CD4-positive, alpha-beta memory T cell (primary cell): ENCODE results near the gene KCNJ5. TPM values are rescaled to one million over a fixed set of nuclear protein-coding genes. Genes with fewer than 3 reads are reported as not detected.

Experiments used
- CTCF ChIA-PET: fragments of 350-600 bp; sonication (Branson Sonifier 250); formaldehyde crosslinking; loops from one replicate; lab custom pipeline; 2021; ENCODE audit warnings: inconsistent platforms; ENCODE audit not compliant: partially characterized antibody; lab: Charles Lee
- POLR2A ChIA-PET: fragments of 350-600 bp; sonication (Branson Sonifier 250); formaldehyde crosslinking; loops from one replicate; lab custom pipeline; 2021; ENCODE audit not compliant: partially characterized antibody; lab: Charles Lee
- DNase-seq, 5 donors: peaks; one replicate each; pipeline versions ENCODE4 v3.0.0 to v3.0.0-alpha.2; 2020 to 2022; ENCODE audit warnings: mixed read lengths in 1 of 5
- H3K27ac ChIP-seq: one replicate; pipeline ENCODE4 v1.7.0; 2013; ENCODE audit warnings: low read depth, low read length
- H3K27me3 ChIP-seq: 2 replicates; pipeline ENCODE4 v1.7.0; 2013; ENCODE audit warnings: mild to moderate bottlenecking, low read length, moderate library complexity; ENCODE audit not compliant: insufficient read depth
- H3K36me3 ChIP-seq: 2 replicates; pipeline ENCODE4 v1.7.0; 2013; ENCODE audit warnings: mild to moderate bottlenecking, low read length, moderate library complexity; ENCODE audit not compliant: insufficient read depth
- H3K4me1 ChIP-seq: 2 replicates; pipeline ENCODE4 v1.7.0; 2013; ENCODE audit warnings: mild to moderate bottlenecking, low read length, moderate library complexity; ENCODE audit not compliant: insufficient read depth
- H3K4me3 ChIP-seq, 2 donors: one replicate each; pipeline ENCODE4 v1.7.0; 2013; ENCODE audit warnings: low read length in 2 of 2, mild to moderate bottlenecking in 1 of 2
- H3K9me3 ChIP-seq, 2 donors: one replicate each; pipeline ENCODE4 v1.7.0; 2013; ENCODE audit warnings: low read length in 2 of 2, control low read depth in 1 of 2; ENCODE audit not compliant: control insufficient read depth in 1 of 2
- H3K27ac Mint-ChIP-seq, 7 donors: one replicate each; pipeline ENCODE4 v1.8.0; 2020 to 2021; ENCODE audit warnings: mixed read lengths in 7 of 7, mild to moderate bottlenecking in 6 of 7, inconsistent platforms in 3 of 7, moderate library complexity in 3 of 7
- H3K27me3 Mint-ChIP-seq, 2 donors: one replicate each; pipeline ENCODE4 v1.8.0; 2020 to 2021; ENCODE audit warnings: mixed read lengths in 2 of 2
- H3K36me3 Mint-ChIP-seq, 2 donors: one replicate each; pipeline ENCODE4 v1.8.0; 2020 to 2021; ENCODE audit warnings: mixed read lengths in 2 of 2, inconsistent platforms in 1 of 2, mild to moderate bottlenecking in 1 of 2
- H3K4me1 Mint-ChIP-seq, 4 donors: one replicate each; pipeline ENCODE4 v1.8.0; 2020 to 2021; ENCODE audit warnings: mixed read lengths in 4 of 4, mild to moderate bottlenecking in 1 of 4
- H3K4me3 Mint-ChIP-seq, 8 donors: one replicate each; pipeline ENCODE4 v1.8.0; 2020 to 2021; ENCODE audit warnings: mixed read lengths in 8 of 8, mild to moderate bottlenecking in 7 of 8, moderate library complexity in 6 of 8, inconsistent platforms in 3 of 8
- H3K9me3 Mint-ChIP-seq, 8 donors: one replicate each; pipeline ENCODE4 v1.8.0; 2020 to 2021; ENCODE audit warnings: mixed read lengths in 8 of 8, mild to moderate bottlenecking in 5 of 8, inconsistent platforms in 3 of 8, moderate library complexity in 1 of 8
- intact Hi-C: fragments of 100-400 bp; cut with micrococcal nuclease; formaldehyde crosslinking; loops from one replicate; pipeline ENCODE4 v1.15.1; 2023
- polyA plus RNA-seq, 2 donors: library from polyadenylated mRNA; unstranded; fragments of 300-500 nt; fragmentation: Illumina TruSeq; gene quantifications; one replicate each; pipeline ENCODE4 v1.2.3, GENCODE V29; 2021
- total RNA-seq, 2 experiments: library from RNA; stranded (reverse); gene quantifications; one replicate each; pipeline ENCODE4 v1.2.3, GENCODE V29; 2021

The KCNJ5 gene
- total and polyA plus RNA-seq, 4 experiments from 2014 or later = 0.23 to 0.33 TPM; not detected in 2

DNA sequence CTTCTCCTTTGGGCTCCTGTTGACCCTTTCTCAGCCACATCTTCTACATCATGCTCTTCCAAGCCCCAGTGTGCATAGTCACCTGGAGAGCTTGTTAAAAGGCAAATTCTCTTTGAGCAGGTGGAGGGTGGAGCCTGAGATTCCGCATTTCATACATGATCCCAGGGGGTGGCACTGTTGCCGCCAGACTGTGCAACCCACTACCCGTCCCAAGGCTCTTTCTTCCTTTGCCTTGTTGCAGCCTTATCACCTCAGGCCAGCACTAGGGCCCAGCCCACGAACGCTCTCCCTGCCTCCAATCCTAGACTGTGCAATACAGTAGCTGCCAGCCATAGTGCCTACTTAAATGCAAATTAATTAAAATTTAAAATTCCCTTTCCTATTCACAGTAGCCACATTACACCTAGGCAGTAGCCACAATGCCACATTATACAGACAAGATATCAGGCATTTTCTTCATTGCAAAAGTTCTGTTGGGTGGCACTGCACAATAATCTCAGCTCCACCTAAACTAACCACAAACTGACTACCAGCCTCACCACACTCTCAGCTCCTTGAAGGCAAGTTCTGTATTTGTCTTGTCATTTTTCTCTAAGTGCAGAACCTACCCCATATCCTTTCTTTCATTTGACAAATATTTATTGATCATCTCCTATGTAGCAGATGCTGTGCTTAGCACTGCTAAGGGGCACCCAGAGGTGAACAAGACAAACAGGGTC is 4.6 kb upstream of the KCNJ5 start:
- Histone ChIP-seq H3K4me3 (no peak overlapping the region), H3K4me1 (peaks cover 11% of the 10 kb centered on the region), H3K27ac (no peak overlapping the region), H3K9me3 (no peaks in the 10 kb centered on the region), H3K27me3 (peaks cover 31% of the 10 kb centered on the region), H3K36me3 (no peaks in the 10 kb centered on the region)
- peaks cover 0 to 2% (median 0%) of the 10 kb centered on the region in 8 donors for H3K9me3 Mint-ChIP-seq
- CTCF ChIA-PET = interaction anchor here (0.7 to 6.7 kb wide), 10 partner anchors 8 to 716 kb away, joined by 3 to 134 read pairs (median 8); no protein-coding TSS in a partner anchor
- POLR2A ChIA-PET = no interaction called here
- peaks cover 4 to 19% (median 9%) of the 10 kb centered on the region in 4 donors for H3K4me1 Mint-ChIP-seq
- H3K27ac Mint-ChIP-seq = no peak overlapping the region
- H3K4me3 Mint-ChIP-seq = no peak overlapping the region
- H3K36me3 Mint-ChIP-seq = no peaks in the 10 kb centered on the region
- intact Hi-C loops = no loop called here
- no peak for DNase-seq
- H3K27me3 Mint-ChIP-seq = peaks cover 29 to 49% of the 10 kb centered on the region in 2 donors

- intact Hi-C loops = no loop called here
- H3K36me3 ChIP-seq = no peaks in the 10 kb centered on the region
- Mint-ChIP-seq H3K4me3 (no peak overlapping the region), H3K27me3 (peaks cover 30 to 46% of the 10 kb centered on the region in 2 donors), H3K27ac (peak overlapping the region in 1 of 7 donors; percentile 5), H3K4me1 (peaks cover 4 to 28% (median 12%) of the 10 kb centered on the region in 4 donors), H3K9me3 (peaks cover 0 to 2% (median 0%) of the 10 kb centered on the region in 8 donors), H3K36me3 (no peaks in the 10 kb centered on the region)
- H3K9me3 ChIP-seq = no peaks in the 10 kb centered on the region
- peaks cover 31% of the 10 kb centered on the region for H3K27me3 ChIP-seq
- H3K4me3 ChIP-seq = no peak overlapping the region
- no peak overlapping the region for H3K27ac ChIP-seq
- H3K4me1 ChIP-seq = peaks cover 12% of the 10 kb centered on the region
- CTCF ChIA-PET = interaction anchor here (0.6 to 6.7 kb wide), 3 partner anchors 18 to 69 kb away, joined by 3 to 134 read pairs (median 104); no protein-coding TSS in a partner anchor
- no peak for DNase-seq
- POLR2A ChIA-PET = no interaction called here
These were observed 2.8 kb upstream of the KCNJ5 start for GRCh38 chr11:128888034-128888985.

DNA sequence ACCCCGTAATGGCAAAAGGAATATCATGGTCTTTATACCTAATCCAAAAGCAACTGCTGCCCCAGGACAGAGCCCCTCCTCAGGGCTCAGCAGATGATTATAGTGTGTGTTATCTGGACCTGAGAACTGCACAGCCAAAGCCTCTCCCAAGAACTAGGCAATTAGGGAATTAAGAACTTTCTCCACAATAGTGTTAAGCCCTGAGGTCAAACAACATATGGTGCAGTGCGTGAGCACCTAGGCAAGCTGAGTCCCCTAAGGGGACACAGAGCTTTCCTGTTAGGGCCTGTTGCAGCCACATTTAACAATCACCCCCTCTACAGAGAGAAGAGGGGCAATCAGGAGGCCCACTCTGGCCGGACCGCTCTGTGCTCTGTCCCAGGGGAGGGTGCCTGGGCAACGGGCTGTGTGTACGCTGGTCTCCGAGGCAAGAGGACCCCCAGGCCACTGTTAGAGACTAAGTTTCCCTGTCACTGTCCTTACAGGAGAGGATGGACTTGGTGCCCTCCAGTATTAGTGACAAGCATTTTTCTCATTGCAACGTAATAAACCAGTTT is 1.4 kb upstream of the KCNJ5 start:
- peak overlapping the region in 1 of 7 donors; percentile 3 for H3K27ac Mint-ChIP-seq
- no peak for DNase-seq
- H3K27me3 ChIP-seq = peaks cover 31% of the 10 kb centered on the region
- H3K4me1 Mint-ChIP-seq = peaks cover 5 to 26% (median 12%) of the 10 kb centered on the region in 4 donors
- intact Hi-C loops = no loop called here
- no peaks in the 10 kb centered on the region for H3K9me3 ChIP-seq
- H3K4me1 ChIP-seq = peaks cover 12% of the 10 kb centered on the region
- H3K4me3 Mint-ChIP-seq = peak overlapping the region in 5 of 8 donors; percentile 6 to 78 (median 29)
- no peaks in the 10 kb centered on the region for H3K36me3 Mint-ChIP-seq
- H3K27ac ChIP-seq = no peak overlapping the region
- ChIA-PET POLR2A (interaction anchor here (0.8 kb wide), 1 partner anchor 8 kb away, joined by 3 read pairs; no protein-coding TSS in a partner anchor), CTCF (interaction anchor here (1.0 to 6.7 kb wide), 4 partner anchors 8 to 67 kb away, joined by 3 to 134 read pairs (median 11); no protein-coding TSS in a partner anchor)
- H3K4me3 ChIP-seq = no peak overlapping the region
- H3K27me3 Mint-ChIP-seq = peaks cover 34 to 47% of the 10 kb centered on the region in 2 donors
- H3K36me3 ChIP-seq = no peaks in the 10 kb centered on the region
- H3K9me3 Mint-ChIP-seq = peaks cover 0 to 2% (median 0%) of the 10 kb centered on the region in 8 donors

DNA sequence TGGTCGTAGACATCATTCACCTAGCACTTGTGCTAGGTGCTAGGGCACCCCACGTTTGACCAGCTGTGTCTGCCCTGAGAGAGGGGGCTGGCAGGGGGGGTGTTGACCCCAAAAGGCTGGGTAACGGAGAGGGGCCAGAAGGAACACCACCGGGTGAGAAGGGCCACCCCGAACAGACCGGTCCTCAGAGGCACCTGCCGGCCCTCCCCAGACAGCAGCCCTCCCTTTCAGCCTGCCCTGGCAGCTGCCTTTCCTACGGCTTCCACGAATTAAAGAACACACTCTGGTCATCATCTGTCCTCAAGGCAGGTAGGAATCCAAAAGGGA is 977 bp upstream of the KCNJ5 start:
- Mint-ChIP-seq H3K27me3 (peaks cover 34 to 46% of the 10 kb centered on the region in 2 donors), H3K4me3 (peak overlapping the region in 6 of 8 donors; percentile 6 to 78 (median 35)), H3K4me1 (peaks cover 5 to 24% (median 11%) of the 10 kb centered on the region in 4 donors), H3K27ac (no peak overlapping the region), H3K9me3 (peaks cover 0 to 2% (median 0%) of the 10 kb centered on the region in 8 donors), H3K36me3 (no peaks in the 10 kb centered on the region)
- CTCF ChIA-PET = interaction anchor here (1.0 to 4.3 kb wide), 3 partner anchors 9 to 67 kb away, joined by 3 to 18 read pairs (median 4); no protein-coding TSS in a partner anchor
- no peak overlapping the region for H3K4me3 ChIP-seq
- peaks cover 27% of the 10 kb centered on the region for H3K27me3 ChIP-seq
- POLR2A ChIA-PET = interaction anchor here (0.8 kb wide), 1 partner anchor 9 kb away, joined by 3 read pairs; no protein-coding TSS in a partner anchor
- H3K27ac ChIP-seq = no peak overlapping the region
- peaks cover 12% of the 10 kb centered on the region for H3K4me1 ChIP-seq
- no peak for DNase-seq
- no peaks in the 10 kb centered on the region for H3K9me3 ChIP-seq
- intact Hi-C loops = no loop called here
- no peaks in the 10 kb centered on the region for H3K36me3 ChIP-seq

DNA sequence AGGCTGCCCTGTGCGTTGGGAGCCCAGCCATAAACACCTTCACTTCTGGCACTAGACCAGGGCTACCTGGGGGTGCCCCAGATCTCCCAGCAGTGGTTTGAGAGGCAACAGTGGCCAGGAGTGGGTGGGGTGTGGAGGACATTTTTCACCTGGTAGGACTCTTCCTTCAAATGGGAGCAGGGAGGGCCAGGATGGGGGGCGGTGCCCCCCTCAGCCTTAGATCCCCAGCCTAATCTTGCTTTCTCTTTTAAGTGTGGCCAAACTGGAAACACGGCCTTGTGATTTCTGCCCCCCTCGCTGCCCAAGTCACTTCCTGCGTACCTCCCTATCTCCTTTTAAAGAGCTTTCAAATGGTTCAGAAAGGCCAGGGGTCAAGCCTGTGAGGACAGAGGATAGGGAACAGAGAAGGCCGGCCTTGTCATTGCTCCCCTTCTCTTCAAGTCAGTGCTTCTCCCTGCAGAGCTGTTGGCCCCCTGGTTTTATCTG is 800 bp downstream of the KCNJ5 start:
- peaks cover 25% of the 10 kb centered on the region for H3K27me3 ChIP-seq
- H3K27ac ChIP-seq = no peak overlapping the region
- intact Hi-C loops = no loop called here
- ChIA-PET CTCF (interaction anchor here (1.6 to 4.3 kb wide), 4 partner anchors 11 to 65 kb away, joined by 4 to 18 read pairs (median 10); no protein-coding TSS in a partner anchor), POLR2A (no interaction called here)
- Mint-ChIP-seq H3K27me3 (peaks cover 29 to 39% of the 10 kb centered on the region in 2 donors), H3K9me3 (peaks cover 0 to 2% (median 0%) of the 10 kb centered on the region in 8 donors), H3K4me1 (peaks cover 3 to 24% (median 11%) of the 10 kb centered on the region in 4 donors), H3K36me3 (no peaks in the 10 kb centered on the region), H3K27ac (no peak overlapping the region), H3K4me3 (peak overlapping the region in 4 of 8 donors; percentile 25 to 78 (median 62))
- peaks cover 12% of the 10 kb centered on the region for H3K4me1 ChIP-seq
- no peak overlapping the region for H3K4me3 ChIP-seq
- H3K36me3 ChIP-seq = no peaks in the 10 kb centered on the region
- DNase-seq = no peak
- no peaks in the 10 kb centered on the region for H3K9me3 ChIP-seq

- intact Hi-C loops = no loop called here
- peaks cover 12% of the 10 kb centered on the region for H3K4me1 ChIP-seq
- H3K4me1 Mint-ChIP-seq = peaks cover 3 to 24% (median 11%) of the 10 kb centered on the region in 4 donors
- H3K27ac Mint-ChIP-seq = peak overlapping the region in 2 of 7 donors; percentile 17 to 46
- DNase-seq = no peak
- peaks cover 0 to 2% (median 0%) of the 10 kb centered on the region in 8 donors for H3K9me3 Mint-ChIP-seq
- H3K4me3 Mint-ChIP-seq = no peak overlapping the region
- POLR2A ChIA-PET = no interaction called here
- H3K9me3 ChIP-seq = no peaks in the 10 kb centered on the region
- CTCF ChIA-PET = interaction anchor here (1.6 to 4.3 kb wide), 5 partner anchors 8 to 64 kb away, joined by 4 to 22 read pairs (median 14); no protein-coding TSS in a partner anchor
- no peak overlapping the region for H3K4me3 ChIP-seq
- H3K27ac ChIP-seq = no peak overlapping the region
- peaks cover 26 to 30% of the 10 kb centered on the region in 2 donors for H3K27me3 Mint-ChIP-seq
- no peaks in the 10 kb centered on the region for H3K36me3 ChIP-seq
- H3K27me3 ChIP-seq = peaks cover 21% of the 10 kb centered on the region
- no peaks in the 10 kb centered on the region for H3K36me3 Mint-ChIP-seq
These were observed 1.9 kb downstream of the KCNJ5 start for GRCh38 chr11:128892866-128893565.
